CD14-positive monocyte (primary cell): Measurements from ENCODE around the gene FAM193A. TPM values are rescaled to one million over a fixed set of nuclear protein-coding genes. Genes with fewer than 3 reads are reported as not detected.

ENCODE experiments used
- DNase-seq, 3 donors: peaks; one replicate each; pipeline ENCODE4 v3.0.0-alpha.2; 2011 to 2022
- H2AFZ ChIP-seq: 2 replicates; pipeline ENCODE4 v1.6.0; 2012; ENCODE audit warnings: mild to moderate bottlenecking, low read depth, low read length, inconsistent platforms; ENCODE audit not compliant: insufficient read depth, poor library complexity, severe bottlenecking
- H3K27ac ChIP-seq, 2 donors: 1 replicate in 1 of 2; 2 replicates in 1 of 2; pipeline ENCODE4 v1.5.1; 2012 to 2013; ENCODE audit warnings: low read length in 2 of 2, control low read depth in 1 of 2, inconsistent platforms in 1 of 2, low read depth in 1 of 2, mild to moderate bottlenecking in 1 of 2
- H3K27me3 ChIP-seq, 2 donors: one replicate each; pipeline versions ENCODE4 v1.6.0 to v1.6.1; 2011 to 2013; ENCODE audit warnings: low read length in 2 of 2; ENCODE audit not compliant: control insufficient read depth in 2 of 2, insufficient read depth in 2 of 2
- H3K36me3 ChIP-seq, 2 donors: replicated peaks in 1 of 2; 1 replicate in 1 of 2; 2 replicates in 1 of 2; pipeline versions ENCODE4 v1.5.1 to v1.6.1; 2012 to 2013; ENCODE audit warnings: low read length in 2 of 2, control low read depth in 1 of 2, inconsistent platforms in 1 of 2, mild to moderate bottlenecking in 1 of 2; ENCODE audit not compliant: insufficient read depth in 2 of 2, control insufficient read depth in 1 of 2
- H3K4me1 ChIP-seq, 2 donors: 1 replicate in 1 of 2; 2 replicates in 1 of 2; pipeline versions ENCODE4 v1.5.1 to v1.6.1; 2012 to 2013; ENCODE audit warnings: low read length in 2 of 2, control low read depth in 1 of 2, inconsistent platforms in 1 of 2, mild to moderate bottlenecking in 1 of 2, moderate library complexity in 1 of 2; ENCODE audit not compliant: insufficient read depth in 2 of 2, control insufficient read depth in 1 of 2
- H3K4me2 ChIP-seq: replicated peaks from 2 replicates; pipeline ENCODE3; 2012; ENCODE audit warnings: low read length, moderate library complexity, mild to moderate bottlenecking; ENCODE audit not compliant: poor library complexity, severe bottlenecking; ENCODE audit errors: extremely low read depth
- H3K4me3 ChIP-seq, 3 experiments: fragments of 200-600 bp in 1 of 3; sonication (generic) in 1 of 3; replicated peaks in 1 of 3; 1 replicate in 2 of 3; 2 replicates in 1 of 3; pipeline ENCODE4 v1.5.1; 2011 to 2013; ENCODE audit warnings: low read length in 3 of 3, mild to moderate bottlenecking in 3 of 3, control low read depth in 2 of 3, low read depth in 2 of 3, inconsistent platforms in 1 of 3, moderate library complexity in 1 of 3
- H3K79me2 ChIP-seq: 2 replicates; pipeline ENCODE4 v1.6.0; 2012; ENCODE audit warnings: mild to moderate bottlenecking, control low read depth, inconsistent platforms, low read length, moderate library complexity; ENCODE audit not compliant: insufficient read depth
- H3K9ac ChIP-seq: 2 replicates; pipeline ENCODE4 v1.6.0; 2017; ENCODE audit warnings: low read length, mild to moderate bottlenecking; ENCODE audit not compliant: insufficient read depth, poor library complexity, severe bottlenecking
- H3K9me3 ChIP-seq, 2 donors: replicated peaks in 1 of 2; 1 replicate in 1 of 2; 2 replicates in 1 of 2; pipeline versions ENCODE4 v1.5.1 to v1.6.1; 2012 to 2013; ENCODE audit warnings: low read length in 2 of 2, control low read depth in 1 of 2; ENCODE audit not compliant: control insufficient read depth in 1 of 2, insufficient read depth in 1 of 2
- H4K20me1 ChIP-seq: 2 replicates; pipeline ENCODE4 v1.6.0; 2012; ENCODE audit warnings: mild to moderate bottlenecking, low read length, control low read depth, moderate library complexity; ENCODE audit not compliant: insufficient read depth
- H3K27ac Mint-ChIP-seq, 7 donors: one replicate each; pipeline ENCODE4 v1.8.0; 2020; ENCODE audit warnings: mild to moderate bottlenecking in 7 of 7, mixed read lengths in 7 of 7, moderate library complexity in 6 of 7, inconsistent platforms in 2 of 7
- H3K27me3 Mint-ChIP-seq, 3 donors: one replicate each; pipeline ENCODE4 v1.8.0; 2021 to 2022; ENCODE audit warnings: low read depth in 3 of 3, mild to moderate bottlenecking in 3 of 3, mixed read lengths in 3 of 3, moderate library complexity in 3 of 3, inconsistent platforms in 1 of 3
- H3K36me3 Mint-ChIP-seq, 2 donors: one replicate each; pipeline ENCODE4 v1.8.0; 2020; ENCODE audit warnings: mixed read lengths in 2 of 2, inconsistent platforms in 1 of 2, mild to moderate bottlenecking in 1 of 2
- H3K4me1 Mint-ChIP-seq: one replicate; pipeline ENCODE4 v1.8.0; 2020; ENCODE audit warnings: mild to moderate bottlenecking, mixed read lengths
- H3K4me3 Mint-ChIP-seq, 2 donors: one replicate each; pipeline ENCODE4 v1.8.0; 2020; ENCODE audit warnings: mild to moderate bottlenecking in 2 of 2, mixed read lengths in 2 of 2, moderate library complexity in 1 of 2
- H3K9me3 Mint-ChIP-seq, 7 donors: one replicate each; pipeline ENCODE4 v1.8.0; 2020 to 2022; ENCODE audit warnings: mixed read lengths in 7 of 7, mild to moderate bottlenecking in 6 of 7, moderate library complexity in 6 of 7, inconsistent platforms in 2 of 7
- CTCF ChIP-seq: fragments of 200-600 bp; IDR thresholded peaks from one replicate; pipeline ENCODE4 v1.8.0; 2022; ENCODE audit warnings: antibody characterized with exemption, mild to moderate bottlenecking
- WGBS: methylation state at CpG from one replicate; pipeline ENCODE4 v1.1.5; 2013; ENCODE audit warnings: missing lambda C conversion rate; ENCODE audit not compliant: insufficient coverage; 5-methylcytosine and 5-hydroxymethylcytosine counted together
- intact Hi-C, 2 donors: fragments of 100-400 bp; cut with micrococcal nuclease; formaldehyde crosslinking; loops; one replicate each; pipeline versions ENCODE4 v1.15.0 to v1.15.1; 2023
- polyA plus RNA-seq, 3 donors: library from polyadenylated mRNA; depleted of rRNA in 1 of 3; unstranded in 2 of 3; stranded (reverse) in 1 of 3; fragments of 300-500 nt in 2 of 3; fragments of >200 nt in 1 of 3; fragmentation: Illumina TruSeq in 2 of 3; gene quantifications; 1 replicate in 2 of 3; 2 replicates in 1 of 3; pipeline ENCODE4 v1.2.3, GENCODE V29; 2012 to 2021

The FAM193A gene
- polyA plus RNA-seq, 3 donors, result 0.66 to 11.8 (median 0.82) TPM

- Histone ChIP-seq H3K4me2 (no peak overlapping the region), H3K9me3 (no peaks in the 10 kb centered on the region), H3K27me3 (no peaks in the 10 kb centered on the region), H3K4me1 (no peaks in the 10 kb centered on the region), H3K4me3 (no peak overlapping the region), H2AFZ (no peak overlapping the region), H3K36me3 (peaks cover 72 to 100% of the 10 kb centered on the region in 2 donors), H3K9ac (no peak overlapping the region), H4K20me1 (peaks cover 48% of the 10 kb centered on the region), H3K27ac (peak overlapping the region in 1 of 2 donors; percentile 3), H3K79me2 (no peaks in the 10 kb centered on the region)
- H3K27me3 Mint-ChIP-seq, result no peaks in the 10 kb centered on the region
- no peaks in the 10 kb centered on the region for H3K4me1 Mint-ChIP-seq
- 100% methylated on average over 5 of the region's 9 CpGs for WGBS
- peak overlapping the region in 1 of 7 donors; percentile 47 for H3K27ac Mint-ChIP-seq
- H3K36me3 Mint-ChIP-seq, result peaks cover 78 to 91% of the 10 kb centered on the region in 2 donors
- intact Hi-C loops, result no loop called here
- DNase-seq, result no peak
- H3K4me3 Mint-ChIP-seq, result no peak overlapping the region
- TF ChIP-seq CTCF, result no peak
- peaks cover 0 to 1% (median 0%) of the 10 kb centered on the region in 7 donors for H3K9me3 Mint-ChIP-seq
Observed at GRCh38 chr4:2684486-2684885, 148.0 kb downstream of the FAM193A start.

GRCh38 chr4:2685541-2685940, 149.1 kb downstream of the FAM193A start:
- Histone ChIP-seq H3K27me3 (no peaks in the 10 kb centered on the region), H3K9ac (no peak overlapping the region), H3K4me1 (no peaks in the 10 kb centered on the region), H2AFZ (no peak overlapping the region), H3K4me3 (no peak overlapping the region), H3K27ac (no peak overlapping the region), H3K36me3 (peaks cover 82 to 100% of the 10 kb centered on the region in 2 donors), H3K79me2 (no peaks in the 10 kb centered on the region), H3K9me3 (no peaks in the 10 kb centered on the region), H4K20me1 (peaks cover 45% of the 10 kb centered on the region), H3K4me2 (no peak overlapping the region)
- Mint-ChIP-seq H3K27ac (peak overlapping the region in 2 of 7 donors; percentile 1 to 10), H3K4me3 (no peak overlapping the region), H3K36me3 (peaks cover 85 to 91% of the 10 kb centered on the region in 2 donors), H3K9me3 (peaks cover 0 to 1% (median 0%) of the 10 kb centered on the region in 7 donors), H3K27me3 (no peaks in the 10 kb centered on the region), H3K4me1 (peaks cover 2% of the 10 kb centered on the region)
- 98% methylated on average over 5 of the region's 8 CpGs for WGBS
- intact Hi-C loops, result no loop called here
- no peak for TF ChIP-seq CTCF
- DNase-seq, result no peak
